ENCODE results near the gene ADARB2. TPM values are rescaled to one million over a fixed set of nuclear protein-coding genes. Genes with fewer than 3 reads are reported as not detected.

ADARB2 gene
- polyA plus RNA-seq, 3 donors = not detected

DNA sequence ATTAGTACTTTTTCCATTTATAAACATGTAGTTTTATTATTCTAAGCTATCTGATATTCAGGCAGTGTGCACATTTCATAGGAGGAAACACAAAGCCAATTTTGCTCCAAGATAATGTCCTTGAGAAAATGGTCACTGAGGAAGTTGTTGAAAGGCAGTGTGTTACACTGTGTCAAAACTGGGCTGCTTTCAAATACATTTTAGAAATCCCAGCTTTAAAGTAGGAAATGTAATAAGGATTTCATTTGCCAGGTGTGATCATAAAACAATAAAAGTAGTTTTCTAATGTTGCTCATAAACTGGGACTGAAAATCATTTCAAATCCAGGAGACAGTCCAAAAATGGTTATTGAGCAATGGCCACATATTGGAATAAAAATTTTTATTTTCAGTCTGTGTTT is 601.1 kb downstream of the ADARB2 start:
- Mint-ChIP-seq H3K4me3 (no peak overlapping the region), H3K27me3 (ENCODE audit: low read depth in 3 of 3) (peaks cover 0 to 7% (median 4%) of the 10 kb centered on the region in 3 donors), H3K4me1 (no peaks in the 10 kb centered on the region), H3K36me3 (peaks cover 8 to 12% of the 10 kb centered on the region in 2 donors), H3K27ac (no peak overlapping the region), H3K9me3 (peaks cover 6 to 15% (median 10%) of the 10 kb centered on the region in 7 donors)
- no peak for DNase-seq
- intact Hi-C loops (cut with micrococcal nuclease) = no loop called here
- Histone ChIP-seq H3K9ac (ENCODE audit: insufficient read depth, low read length, poor library complexity, severe bottlenecking) (no peak overlapping the region), H3K4me3 (replicated peaks in 1 of 3; ENCODE audit: low read depth in 2 of 3, low read length in 3 of 3) (no peak overlapping the region), H3K27me3 (ENCODE audit: control insufficient read depth in 2 of 2, insufficient read depth in 2 of 2, low read length in 2 of 2) (no peaks in the 10 kb centered on the region), H3K4me2 (replicated peaks; ENCODE audit: extremely low read depth, low read length, poor library complexity, severe bottlenecking) (no peak overlapping the region), H2AFZ (ENCODE audit: insufficient read depth, low read depth, low read length, poor library complexity, severe bottlenecking) (no peak overlapping the region), H3K4me1 (ENCODE audit: control insufficient read depth in 1 of 2, insufficient read depth in 2 of 2, low read length in 2 of 2) (no peaks in the 10 kb centered on the region), H4K20me1 (ENCODE audit: insufficient read depth, low read length) (peaks cover 12% of the 10 kb centered on the region), H3K79me2 (ENCODE audit: insufficient read depth, low read length) (no peaks in the 10 kb centered on the region), H3K9me3 (replicated peaks in 1 of 2; ENCODE audit: control insufficient read depth in 1 of 2, insufficient read depth in 1 of 2, low read length in 2 of 2) (peaks cover 0 to 9% of the 10 kb centered on the region in 2 donors), H3K27ac (ENCODE audit: low read depth in 1 of 2, low read length in 2 of 2) (no peak overlapping the region), H3K36me3 (replicated peaks in 1 of 2; ENCODE audit: control insufficient read depth in 1 of 2, insufficient read depth in 2 of 2, low read length in 2 of 2) (peaks cover 3 to 7% of the 10 kb centered on the region in 2 donors)
- no peak for TF ChIP-seq CTCF (IDR thresholded peaks at IDR 0.05)

DNA sequence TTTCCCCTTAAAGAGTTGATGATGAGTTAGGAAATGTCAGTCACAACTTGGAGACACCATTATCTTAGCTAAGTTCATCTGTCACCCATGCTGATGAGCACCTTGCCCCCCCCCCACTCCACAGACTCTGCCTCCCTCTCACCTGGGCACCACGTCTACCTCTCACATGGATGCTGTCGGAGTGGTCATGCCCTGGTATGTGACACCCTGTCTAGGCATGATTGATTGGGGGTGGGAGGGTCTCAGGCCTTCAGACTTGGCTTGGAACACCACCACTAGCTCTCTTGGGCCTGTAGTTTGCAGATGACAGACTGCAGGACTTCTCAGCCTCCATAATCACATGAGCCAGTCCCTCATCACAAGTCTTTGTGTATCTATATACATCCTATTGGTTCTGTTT is 603.2 kb downstream of the ADARB2 start:
- H3K36me3 Mint-ChIP-seq = peaks cover 29 to 33% of the 10 kb centered on the region in 2 donors
- Histone ChIP-seq H3K27me3 (ENCODE audit: control insufficient read depth in 2 of 2, insufficient read depth in 2 of 2, low read length in 2 of 2) (no peaks in the 10 kb centered on the region), H3K79me2 (ENCODE audit: insufficient read depth, low read length) (no peaks in the 10 kb centered on the region), H3K4me3 (replicated peaks in 1 of 3; ENCODE audit: low read depth in 2 of 3, low read length in 3 of 3) (no peak overlapping the region), H2AFZ (ENCODE audit: insufficient read depth, low read depth, low read length, poor library complexity, severe bottlenecking) (no peak overlapping the region), H4K20me1 (ENCODE audit: insufficient read depth, low read length) (peaks cover 31% of the 10 kb centered on the region), H3K4me1 (ENCODE audit: control insufficient read depth in 1 of 2, insufficient read depth in 2 of 2, low read length in 2 of 2) (no peaks in the 10 kb centered on the region), H3K27ac (ENCODE audit: low read depth in 1 of 2, low read length in 2 of 2) (no peak overlapping the region), H3K9me3 (replicated peaks in 1 of 2; ENCODE audit: control insufficient read depth in 1 of 2, insufficient read depth in 1 of 2, low read length in 2 of 2) (peaks cover 0 to 9% of the 10 kb centered on the region in 2 donors), H3K4me2 (replicated peaks; ENCODE audit: extremely low read depth, low read length, poor library complexity, severe bottlenecking) (no peak overlapping the region), H3K9ac (ENCODE audit: insufficient read depth, low read length, poor library complexity, severe bottlenecking) (no peak overlapping the region), H3K36me3 (replicated peaks in 1 of 2; ENCODE audit: control insufficient read depth in 1 of 2, insufficient read depth in 2 of 2, low read length in 2 of 2) (peaks cover 24 to 28% of the 10 kb centered on the region in 2 donors)
- peaks cover 0 to 7% (median 4%) of the 10 kb centered on the region in 3 donors for H3K27me3 Mint-ChIP-seq (ENCODE audit: low read depth in 3 of 3)
- no CpG with 5 or more reads among the region's 2 CpGs for WGBS (ENCODE audit: insufficient coverage)
- intact Hi-C loops (cut with micrococcal nuclease) = no loop called here
- no peak for DNase-seq
- H3K27ac Mint-ChIP-seq = no peak overlapping the region
- H3K9me3 Mint-ChIP-seq = peaks cover 6 to 15% (median 10%) of the 10 kb centered on the region in 7 donors
- H3K4me1 Mint-ChIP-seq = no peaks in the 10 kb centered on the region
- TF ChIP-seq CTCF (IDR thresholded peaks at IDR 0.05) = no peak
- no peak overlapping the region for H3K4me3 Mint-ChIP-seq
